SIG-M5 (cell line): ENCODE measurements around the gene ZNHIT1.
"Not testable (repeated sequence)": the region's sequence is repeated elsewhere in the genome, so short reads cannot be mapped to it uniquely, and the experiment has no call there.

ENCODE experiments used
- DNase-seq: peaks from one replicate; lab custom pipeline; 2025; lab: John Stamatoyannopoulos, UW

The ZNHIT1 gene

DNA sequence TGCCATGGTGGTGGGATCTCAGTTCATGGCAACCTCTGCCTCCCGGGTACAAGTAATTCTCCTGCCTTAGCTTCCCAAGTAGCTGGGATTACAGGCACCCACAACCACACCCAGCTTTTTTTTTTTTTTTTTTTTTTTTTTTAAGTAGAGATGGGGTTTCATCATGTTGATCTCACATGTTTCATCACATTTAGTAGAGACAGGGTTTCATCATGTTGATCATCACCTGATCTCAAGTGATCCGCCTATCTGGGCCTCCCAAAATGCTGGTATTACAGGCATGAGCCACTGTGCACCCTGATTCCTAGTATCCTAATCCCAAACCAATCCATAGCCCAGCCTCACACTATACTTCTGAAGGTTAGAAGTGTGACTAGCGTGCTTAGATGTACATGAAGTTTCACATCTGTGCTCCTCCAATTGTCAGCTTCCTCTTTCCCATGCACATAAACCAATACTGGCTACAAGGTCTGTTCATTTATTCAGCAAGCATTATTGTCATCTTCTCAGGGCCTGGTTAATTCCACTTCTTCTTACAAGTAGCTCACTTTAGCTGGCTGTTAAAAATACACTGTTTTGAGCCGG lies 31.0 kb upstream of the ZNHIT1 start:
- DNase-seq: peak; percentile 76

DNA sequence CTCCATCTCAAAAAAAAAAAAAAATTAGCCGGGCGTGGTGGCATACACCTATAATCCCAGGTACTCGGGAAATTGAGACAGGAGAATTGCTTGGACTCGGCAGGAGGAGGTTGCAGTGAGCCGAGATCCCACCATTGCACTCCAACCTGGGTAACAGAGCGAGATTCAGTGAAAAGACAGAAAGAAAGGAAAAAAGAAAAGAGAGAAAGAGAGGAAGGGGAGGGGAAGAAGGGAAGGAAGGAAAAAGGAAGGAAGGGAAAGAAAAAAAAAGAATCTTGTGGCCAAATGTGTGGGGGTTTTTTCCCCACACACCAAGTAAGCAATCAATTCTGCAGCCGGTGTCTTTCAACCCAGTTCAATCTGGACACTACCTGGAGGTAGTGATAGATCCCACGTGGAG lies 28.9 kb upstream of the ZNHIT1 start:
- no peak for DNase-seq

DNA sequence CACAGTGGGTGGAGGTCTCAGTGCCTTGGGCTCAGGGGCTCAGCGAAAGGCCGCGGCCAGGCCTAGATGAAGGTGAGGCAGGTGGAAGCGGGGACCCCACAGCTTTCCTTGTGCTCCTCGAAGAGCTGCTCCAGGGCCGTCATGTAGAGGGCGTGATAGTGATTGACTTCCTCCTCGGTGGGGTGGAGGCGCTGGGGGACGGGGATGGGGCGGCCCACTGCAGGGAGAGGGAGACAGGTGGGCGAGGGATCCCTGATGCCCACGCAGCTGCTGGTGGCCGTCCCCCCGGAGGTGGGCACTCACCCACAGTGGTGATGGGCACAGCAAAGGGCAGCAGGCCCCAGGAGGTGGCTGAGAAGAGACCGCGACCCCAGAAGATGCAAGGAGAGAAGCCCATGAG lies 22.1 kb upstream of the ZNHIT1 start:
- no peak for DNase-seq

DNA sequence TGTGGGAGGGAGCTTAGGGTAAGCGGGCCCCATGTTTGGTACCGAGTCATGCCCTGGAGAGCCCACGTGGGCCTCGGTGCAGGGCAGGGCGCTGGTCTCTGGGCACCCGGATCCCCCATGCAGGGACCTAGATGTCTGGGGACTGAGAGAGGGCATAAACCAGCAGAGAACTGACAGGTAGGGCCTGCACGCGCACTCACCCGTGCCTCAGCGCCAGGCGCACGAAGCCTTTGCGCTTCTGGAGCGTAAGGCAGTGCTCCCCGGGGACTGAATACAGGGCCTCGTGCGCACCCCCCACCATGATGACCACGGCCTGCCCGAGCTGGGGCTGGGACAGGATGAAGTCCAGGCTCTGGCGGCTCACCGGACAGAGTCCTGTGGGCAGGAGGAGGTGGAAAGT lies 20.0 kb upstream of the ZNHIT1 start:
- no peak for DNase-seq

DNA sequence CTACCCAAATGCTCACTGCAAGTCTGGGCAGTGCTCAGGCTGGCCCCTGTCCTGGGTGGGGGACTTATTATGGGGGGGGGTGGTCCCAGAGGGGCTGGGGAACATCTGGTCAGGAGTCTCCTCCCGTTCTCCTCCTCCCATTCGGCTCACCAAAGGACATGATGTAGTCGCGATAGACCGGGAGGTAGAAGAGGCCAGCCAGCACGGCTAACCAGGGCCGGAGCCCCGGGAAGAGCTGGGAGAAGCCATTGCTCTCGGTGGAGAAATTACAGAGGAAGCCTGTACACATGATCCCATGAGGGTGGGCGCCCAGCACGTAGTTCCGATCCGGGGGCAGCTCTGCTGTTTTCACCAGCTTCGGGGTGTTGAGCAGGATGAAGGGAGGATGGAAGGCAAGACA lies 19.5 kb upstream of the ZNHIT1 start:
- no peak for DNase-seq

DNA sequence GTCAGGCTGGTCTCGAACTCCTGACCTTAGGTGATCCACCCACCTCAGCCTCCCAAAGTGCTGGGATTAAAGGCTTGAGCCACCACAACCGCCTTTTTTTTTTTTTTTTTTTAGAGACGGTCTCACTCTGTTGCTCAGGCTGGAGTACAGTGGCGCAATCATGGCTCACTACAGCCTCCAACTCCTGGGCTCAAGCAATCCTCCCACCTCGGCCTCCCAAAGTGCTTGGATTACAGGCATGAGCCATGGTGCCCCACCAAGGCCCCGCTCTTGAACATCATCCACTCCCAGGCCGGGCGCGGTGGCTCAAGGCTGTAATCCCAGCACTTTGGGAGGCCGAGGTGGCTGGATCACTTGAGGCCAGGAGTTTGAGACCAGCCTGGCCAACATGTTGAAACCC lies 18.4 kb upstream of the ZNHIT1 start:
- not testable (repeated sequence) for DNase-seq

DNA sequence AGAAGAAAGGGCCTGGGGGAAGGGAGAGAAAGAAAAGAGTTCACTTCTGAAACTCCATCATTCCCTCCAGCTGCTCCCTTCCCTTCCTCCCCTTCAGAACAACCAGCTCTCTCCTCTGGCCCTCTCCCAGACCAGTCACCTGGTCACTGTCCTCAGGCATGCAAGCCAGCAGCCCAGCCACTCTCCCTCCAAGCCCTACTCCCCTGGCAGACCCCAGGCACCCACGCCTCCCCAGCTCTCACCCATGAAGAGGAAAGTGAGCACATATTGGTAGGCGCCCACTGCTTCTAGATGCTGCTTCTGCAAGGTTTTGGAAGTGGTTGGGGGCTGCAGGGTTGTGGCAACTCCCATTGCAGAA lies 17.5 kb upstream of the ZNHIT1 start:
- DNase-seq: no peak

DNA sequence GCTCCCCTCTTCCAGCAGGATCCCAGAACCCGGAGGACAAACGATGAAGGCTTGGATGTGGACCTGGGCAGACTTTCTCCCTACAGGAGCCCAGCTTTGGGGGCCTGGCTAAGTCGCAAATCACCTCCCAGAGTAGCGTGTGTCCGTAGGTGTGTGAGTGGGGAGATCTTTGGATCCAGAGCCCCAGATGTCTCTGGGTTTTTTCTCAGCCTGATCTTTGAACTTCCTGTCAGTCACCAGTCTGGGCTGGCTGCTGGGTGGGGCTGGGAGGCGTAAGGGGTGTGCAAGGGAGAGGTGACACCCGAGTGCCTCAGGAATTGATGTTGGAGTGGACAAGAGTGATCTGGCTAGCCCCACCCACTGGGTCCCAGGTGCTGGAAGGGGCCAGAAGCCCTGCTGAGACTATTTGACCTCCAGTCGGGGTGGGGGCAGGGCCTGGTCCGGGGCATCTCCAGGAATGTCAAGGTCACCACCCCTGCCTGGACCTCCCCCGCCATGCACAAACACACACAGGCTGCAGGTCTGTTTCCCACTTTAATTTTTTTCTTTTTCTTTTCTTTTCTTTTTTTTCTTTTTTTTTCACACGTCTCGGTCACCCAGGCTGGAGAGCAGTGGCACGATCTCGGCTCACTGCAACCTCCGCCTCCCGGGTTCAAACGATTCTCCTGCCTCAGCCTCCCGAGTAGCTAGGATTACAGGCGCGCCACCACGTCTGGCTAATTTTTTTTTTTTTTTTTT lies 16.9 kb upstream of the ZNHIT1 start, which contains the start of gene MOGAT3:
Gene MOGAT3 (minus strand): TSS at position 175 of the 738 bp plus-strand sequence. CDS start 182 bp downstream, outside the sequence.
- DNase-seq: no peak

DNA sequence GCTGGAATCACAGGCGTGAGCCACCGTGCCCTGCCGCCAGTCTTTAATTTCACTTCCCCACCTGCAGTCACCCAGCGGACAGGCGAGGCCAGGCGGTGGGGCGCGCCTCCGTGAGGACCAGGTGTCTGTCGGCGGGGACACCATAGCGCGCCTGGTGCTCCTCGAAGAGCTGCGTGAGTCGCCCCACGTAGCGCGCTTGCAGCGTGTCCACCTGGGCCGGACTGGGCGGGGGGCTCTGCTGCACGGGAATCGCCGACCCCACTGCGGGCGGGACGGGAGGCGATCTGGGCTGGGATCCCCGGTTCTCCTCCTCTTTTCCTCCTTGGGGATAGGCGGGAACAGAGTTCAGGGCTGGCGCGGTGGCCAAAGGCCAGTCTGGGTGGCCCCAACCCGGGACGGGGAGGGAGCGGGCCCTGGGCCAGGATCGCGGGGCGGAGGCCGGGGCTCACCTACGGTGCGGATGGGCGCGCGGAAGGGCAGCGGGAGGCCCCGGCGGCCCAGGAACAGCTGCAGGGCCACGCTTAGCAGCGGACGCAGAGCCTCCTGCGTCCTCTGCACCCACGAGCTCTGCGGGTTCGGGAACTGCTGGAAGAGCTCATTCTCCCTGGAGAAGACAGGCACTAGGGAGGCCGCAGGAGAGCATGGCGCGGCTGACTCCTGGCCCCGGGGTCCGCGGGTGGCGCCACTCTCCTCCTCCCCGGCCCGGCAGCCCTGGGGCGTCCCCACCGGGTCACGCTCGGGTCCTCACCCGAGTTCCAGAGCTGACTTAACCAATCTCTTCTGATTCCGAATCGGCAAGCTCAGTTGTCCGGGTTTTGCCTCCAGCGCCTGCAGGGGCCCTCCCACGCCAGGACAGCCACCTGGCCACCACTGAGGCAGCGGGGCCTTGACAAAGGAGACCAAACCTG lies 16.0 kb upstream of the ZNHIT1 start:
- DNase-seq: no peak

DNA sequence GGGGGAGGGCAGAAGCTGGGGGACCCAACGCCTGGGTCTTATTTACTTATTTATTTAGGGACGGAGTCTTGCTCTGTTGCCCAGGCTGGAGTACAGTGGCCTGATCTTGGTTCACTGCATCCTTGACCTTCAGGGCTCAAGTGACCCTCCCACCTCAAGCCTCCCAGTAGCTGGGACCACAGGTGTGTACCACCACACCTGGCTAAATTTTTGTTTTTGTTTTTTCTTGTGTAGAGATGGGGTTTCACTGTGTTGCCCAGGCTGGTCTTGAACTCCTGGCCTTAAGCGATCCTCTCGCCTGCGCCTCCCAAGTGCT lies 15.4 kb upstream of the ZNHIT1 start:
- DNase-seq: no peak

DNA sequence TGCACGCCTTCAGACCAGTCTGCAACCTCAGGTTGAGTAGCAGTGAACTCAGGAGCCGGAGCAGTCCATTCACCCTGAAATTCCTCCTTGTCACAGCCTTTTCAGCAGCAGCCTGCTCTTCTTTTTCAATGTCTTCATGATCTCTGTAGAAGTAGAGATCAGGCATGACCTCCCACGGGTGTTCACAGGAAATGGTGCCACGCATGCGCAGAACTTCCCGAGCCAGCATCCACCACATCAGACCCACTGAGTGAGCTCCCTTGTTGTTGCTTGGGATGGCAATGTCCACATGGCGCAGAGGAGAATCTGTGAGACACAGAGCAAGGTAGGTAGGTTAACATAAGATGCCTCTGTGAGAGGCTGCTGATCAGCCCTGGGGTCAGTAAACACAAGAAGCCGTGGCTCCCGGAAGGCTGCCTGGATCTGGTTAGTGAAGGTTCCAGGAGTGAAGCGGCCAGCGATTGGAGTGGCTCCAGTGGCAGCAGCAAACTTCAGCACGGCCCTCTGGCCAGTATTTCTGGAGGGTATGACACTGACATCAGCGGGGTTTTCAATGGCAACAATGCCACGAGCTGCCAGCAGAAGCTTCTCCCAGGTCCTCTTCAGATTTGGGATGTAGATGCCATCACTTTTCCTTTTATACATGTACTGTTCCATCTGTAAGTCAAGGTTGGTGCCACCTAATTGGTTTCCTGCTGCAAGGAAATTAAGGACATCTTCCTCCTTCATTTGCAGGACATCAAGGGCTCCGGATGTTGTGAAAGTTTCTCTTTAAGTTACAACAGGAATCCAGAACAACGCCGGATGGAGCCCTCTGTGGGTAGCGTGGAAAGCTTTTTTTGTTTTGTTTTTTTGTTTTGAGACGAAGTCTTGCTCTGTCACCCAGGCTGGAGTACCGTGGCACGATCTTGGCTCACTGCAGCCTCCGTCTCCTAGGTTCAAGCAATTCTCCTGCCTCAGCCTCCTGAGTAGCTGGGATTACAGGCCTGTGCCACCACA lies 13.9 kb upstream of the ZNHIT1 start:
- not testable (repeated sequence) for DNase-seq

DNA sequence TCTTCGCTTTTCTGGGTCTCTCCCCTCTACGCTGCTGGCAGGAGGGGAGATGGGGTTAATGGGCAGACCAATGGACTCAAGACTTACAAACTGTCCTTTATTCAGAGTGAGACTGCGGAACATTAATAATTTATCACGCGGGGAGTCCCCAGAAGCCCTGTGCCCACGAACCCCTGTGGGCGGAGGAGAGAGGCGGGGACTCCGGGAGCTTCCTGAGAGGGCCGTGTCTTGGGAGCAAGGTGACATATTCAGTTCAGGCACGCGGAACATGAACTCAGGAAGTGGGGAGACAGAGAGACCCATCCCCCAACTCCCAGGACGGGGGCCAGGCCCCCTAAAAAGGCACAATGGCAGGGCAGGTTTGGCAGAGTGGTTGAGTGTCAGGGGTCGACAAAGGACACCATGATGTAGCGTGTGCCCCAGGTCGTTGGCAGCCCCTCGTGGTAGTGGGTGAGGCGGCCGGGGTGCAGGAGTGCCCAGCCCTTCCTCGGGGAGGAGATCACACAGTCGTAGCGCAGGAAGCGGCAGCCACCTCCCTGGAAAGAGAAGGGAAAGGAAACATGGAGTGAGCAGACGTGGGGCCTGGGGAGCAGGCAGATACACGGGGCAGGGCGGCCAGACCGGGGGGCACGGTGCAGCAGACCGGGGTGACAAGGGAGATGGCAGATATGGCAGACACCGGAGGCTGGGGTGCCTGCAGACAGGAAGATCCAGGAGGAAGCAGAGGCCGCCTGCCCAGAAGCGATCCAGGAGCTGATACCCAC lies 11.9 kb upstream of the ZNHIT1 start:
- DNase-seq: no peak

DNA sequence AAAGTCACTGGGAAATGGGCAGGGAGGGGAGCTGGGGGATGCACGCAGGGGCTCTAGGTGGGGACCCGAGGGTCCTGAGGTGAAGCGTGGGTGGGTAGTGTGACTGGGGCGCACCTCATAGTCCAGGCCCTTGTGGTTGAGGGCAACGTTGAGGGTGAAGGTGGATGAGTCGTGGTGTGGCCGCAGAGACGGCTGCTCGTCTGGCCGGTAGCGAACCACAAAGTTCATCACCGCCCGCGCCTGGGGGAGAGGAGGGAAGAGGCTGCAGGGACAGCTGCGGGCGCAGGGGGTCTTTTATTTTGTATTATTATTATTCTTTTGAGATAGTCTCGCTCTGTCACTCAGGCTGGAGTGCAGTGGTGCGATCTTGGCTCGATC lies 11.3 kb upstream of the ZNHIT1 start:
- no peak for DNase-seq

DNA sequence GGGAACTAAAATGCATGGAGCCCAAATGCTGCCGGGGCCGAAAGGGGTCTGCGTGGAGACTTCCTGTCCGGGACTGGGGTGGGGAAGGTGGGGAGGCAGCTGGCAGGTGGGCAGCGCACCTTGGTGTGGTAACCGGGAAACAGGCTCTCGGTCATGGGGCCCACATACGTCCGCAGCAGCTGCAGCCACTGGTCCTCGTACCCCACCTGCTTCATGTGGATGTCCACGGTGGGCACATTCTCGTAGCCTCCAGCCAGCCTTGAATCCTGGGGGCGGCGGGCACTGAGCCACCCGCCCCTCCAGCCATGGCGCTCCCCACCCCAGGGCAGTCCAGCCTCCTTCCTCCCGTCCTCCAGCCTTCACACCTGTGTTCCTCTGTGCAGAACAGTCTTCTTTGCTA lies 10.5 kb upstream of the ZNHIT1 start:
- DNase-seq: no peak

DNA sequence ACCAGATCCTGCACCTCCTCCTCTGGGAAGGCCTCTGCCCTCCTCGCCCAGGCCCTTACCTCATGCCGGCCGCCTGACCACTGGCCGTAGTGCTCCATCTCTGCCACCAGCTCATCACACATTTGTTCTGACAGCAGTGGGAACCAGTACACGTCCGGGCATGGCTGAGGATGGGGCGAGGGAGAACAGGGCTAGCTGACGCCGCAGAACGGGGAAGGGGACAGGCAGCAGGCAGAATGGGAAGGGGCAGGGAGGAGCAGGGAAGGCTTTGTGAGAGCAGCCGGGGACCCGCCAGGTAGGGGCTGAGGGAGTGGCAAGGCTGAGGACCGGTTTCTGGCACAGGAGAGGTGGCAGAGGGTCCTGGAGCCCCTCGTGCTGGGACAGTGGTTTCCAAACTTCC lies 9.2 kb upstream of the ZNHIT1 start:
- no peak for DNase-seq

DNA sequence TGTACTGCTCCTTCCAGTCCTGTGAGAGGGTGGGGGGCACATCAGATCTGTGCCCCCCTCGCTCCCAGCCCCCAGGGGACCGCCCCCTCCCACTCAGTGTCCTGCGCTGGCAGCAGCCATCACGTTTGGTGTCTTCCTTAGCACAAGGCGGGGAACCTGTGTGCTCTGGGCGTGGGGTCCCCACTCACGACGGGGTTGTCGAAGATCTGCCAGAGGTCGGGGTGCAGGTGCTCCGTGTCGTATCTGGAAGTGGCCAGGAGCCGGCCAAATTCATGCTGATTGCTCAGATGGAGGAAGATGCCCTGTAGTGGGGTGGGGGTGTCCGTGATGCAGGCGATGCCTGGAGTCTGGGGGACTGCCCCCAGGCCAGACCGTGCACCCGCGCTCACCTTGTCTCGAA lies 7.8 kb upstream of the ZNHIT1 start:
- DNase-seq: no peak

DNA sequence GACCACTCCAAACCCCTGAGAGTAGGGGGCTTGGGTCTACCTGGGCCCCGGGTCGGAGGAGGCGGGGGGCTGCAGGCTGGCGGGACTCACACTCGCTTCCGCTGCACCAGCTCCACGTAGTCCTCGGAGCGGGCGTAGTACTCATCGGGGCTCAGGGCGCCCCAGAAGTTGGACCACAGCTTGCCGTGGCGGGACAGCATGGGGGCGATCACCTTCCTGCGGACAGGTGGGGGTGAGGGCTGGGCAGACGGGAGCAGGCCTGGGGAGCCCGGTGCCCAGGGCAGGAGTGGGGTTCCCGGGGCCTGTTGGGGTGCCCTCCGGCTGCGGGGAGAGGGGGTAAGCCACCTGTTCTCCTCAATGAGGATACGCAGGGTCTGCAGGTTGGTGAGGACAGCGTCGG lies 6.5 kb upstream of the ZNHIT1 start:
- DNase-seq: no peak

DNA sequence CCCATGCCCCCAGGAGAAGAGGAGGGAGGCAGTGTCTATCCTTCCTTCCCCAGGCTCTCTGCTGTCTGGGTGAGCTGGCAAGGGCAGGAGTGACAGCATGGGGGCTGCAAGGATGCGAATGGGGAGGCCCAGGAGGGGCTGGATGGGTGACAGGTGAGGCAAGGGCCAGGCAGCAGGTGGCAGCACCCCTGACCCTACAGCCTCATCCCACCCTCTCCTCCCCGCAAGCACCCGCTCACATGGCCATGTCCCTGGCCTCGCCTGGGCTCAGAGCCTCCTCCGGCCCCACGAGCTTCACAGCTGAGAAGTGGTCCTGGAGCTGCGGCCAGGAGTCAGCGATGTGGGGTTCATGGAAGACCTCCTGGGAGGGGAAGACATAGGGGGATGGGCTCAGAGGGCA lies 6.0 kb upstream of the ZNHIT1 start:
- no peak for DNase-seq

DNA sequence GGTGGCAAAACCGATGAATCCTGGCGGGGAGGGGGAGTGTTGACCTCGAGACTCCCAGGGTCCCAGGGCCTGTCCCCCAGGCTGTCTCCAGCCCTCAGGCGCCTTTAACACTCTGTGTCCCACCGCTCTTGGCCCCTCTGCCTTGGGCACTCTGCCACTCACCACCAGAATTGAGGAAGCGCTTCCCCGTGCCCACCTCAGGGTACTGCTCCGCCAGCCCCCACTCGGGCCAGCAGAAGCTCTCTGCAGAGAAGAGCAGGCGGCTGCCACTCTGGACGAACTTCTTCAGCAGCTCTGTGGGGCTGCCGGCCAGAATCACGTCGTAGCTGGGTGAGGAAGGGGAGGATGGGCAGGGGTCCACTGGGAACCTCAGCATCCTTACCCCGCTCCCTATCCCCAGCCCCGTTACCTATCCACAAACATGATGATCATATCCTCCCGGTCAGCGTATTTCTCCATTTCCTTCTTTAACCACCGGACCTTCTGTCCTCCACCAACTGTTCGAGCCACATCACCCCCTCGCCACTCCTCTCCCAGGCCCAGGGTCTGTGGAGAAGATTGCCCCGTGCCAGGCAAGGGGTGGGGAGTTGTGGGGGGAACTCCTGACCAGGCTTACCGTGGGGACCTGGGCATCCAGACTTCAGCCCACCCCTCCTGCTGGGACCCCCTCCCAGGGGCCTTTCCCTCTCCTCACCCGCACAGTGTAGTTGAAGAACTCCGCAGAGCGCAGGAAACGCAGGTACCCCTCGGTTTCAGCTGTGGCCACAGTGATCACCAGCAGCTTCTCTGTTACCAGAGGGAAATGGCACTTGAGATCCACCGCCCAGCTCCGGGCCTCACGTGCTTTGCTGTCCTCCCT lies 1.7 kb upstream of the ZNHIT1 start:
- no peak for DNase-seq

DNA sequence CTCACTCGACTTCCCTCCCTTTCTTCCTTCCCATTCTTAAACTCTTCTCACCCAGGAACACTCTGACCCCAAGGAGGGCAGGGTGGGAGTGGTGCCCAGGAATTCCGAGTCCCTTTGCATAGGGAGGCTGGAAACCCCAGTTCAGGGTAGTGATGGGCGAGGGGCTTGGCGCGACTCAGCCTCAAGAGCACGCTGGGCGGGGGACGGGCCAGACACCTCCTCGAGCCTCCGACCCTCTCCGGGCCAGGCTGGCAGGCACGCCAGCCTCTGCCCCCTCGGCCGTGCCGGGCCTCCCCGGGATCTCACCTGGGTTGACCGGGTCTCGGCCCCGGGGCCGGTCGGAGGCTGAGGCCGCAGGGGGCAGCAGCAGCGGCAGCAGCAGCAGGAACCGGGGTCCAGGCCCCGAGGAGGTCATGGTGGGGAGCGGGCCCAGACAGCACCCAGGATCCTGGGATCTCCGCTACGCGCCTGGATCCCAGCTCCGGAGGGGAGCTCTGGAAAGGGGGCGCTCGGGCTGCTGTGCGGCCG lies 1.0 kb upstream of the ZNHIT1 start:
- DNase-seq: no peak
